ENCODE measurements around the gene DAPL1.

DNA sequence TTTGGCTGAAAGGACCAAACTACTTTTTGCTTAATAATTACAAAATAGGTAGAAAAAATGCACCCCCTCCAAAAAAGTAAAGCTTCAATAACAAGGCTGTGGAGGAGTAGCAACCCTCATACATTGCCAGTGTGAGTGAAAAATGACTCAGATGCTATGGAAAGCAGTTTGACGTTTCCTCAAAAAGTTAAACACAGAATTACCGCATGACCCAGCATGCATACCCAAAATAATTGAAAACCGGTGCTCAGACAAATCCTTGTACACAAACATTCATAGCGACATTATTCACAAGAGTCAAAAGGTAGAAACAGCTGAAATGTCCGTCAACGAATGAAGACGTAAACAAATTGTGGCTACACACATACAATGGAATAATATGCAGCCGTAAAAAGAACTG is 38.8 kb upstream of the DAPL1 start:
- TF ChIP-seq, protein P1, sequence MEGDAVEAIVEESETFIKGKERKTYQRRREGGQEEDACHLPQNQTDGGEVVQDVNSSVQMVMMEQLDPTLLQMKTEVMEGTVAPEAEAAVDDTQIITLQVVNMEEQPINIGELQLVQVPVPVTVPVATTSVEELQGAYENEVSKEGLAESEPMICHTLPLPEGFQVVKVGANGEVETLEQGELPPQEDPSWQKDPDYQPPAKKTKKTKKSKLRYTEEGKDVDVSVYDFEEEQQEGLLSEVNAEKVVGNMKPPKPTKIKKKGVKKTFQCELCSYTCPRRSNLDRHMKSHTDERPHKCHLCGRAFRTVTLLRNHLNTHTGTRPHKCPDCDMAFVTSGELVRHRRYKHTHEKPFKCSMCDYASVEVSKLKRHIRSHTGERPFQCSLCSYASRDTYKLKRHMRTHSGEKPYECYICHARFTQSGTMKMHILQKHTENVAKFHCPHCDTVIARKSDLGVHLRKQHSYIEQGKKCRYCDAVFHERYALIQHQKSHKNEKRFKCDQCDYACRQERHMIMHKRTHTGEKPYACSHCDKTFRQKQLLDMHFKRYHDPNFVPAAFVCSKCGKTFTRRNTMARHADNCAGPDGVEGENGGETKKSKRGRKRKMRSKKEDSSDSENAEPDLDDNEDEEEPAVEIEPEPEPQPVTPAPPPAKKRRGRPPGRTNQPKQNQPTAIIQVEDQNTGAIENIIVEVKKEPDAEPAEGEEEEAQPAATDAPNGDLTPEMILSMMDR (IDR thresholded peaks at IDR 0.05) = no peak
- no peak for TF ChIP-seq JUN (CRISPR knock-in tag; IDR thresholded peaks at IDR 0.05)
- TF ChIP-seq SP1 (CRISPR knock-in tag; conservative IDR thresholded peaks at IDR 0.05) = no peak
- no peak for TF ChIP-seq SMAD4 (CRISPR knock-in tag; IDR thresholded peaks at IDR 0.05)
- no peak for TF ChIP-seq ZBTB21 (CRISPR knock-in tag; IDR thresholded peaks at IDR 0.05; ENCODE audit: borderline replicate concordance)
- TF ChIP-seq CREB1 (CRISPR knock-in tag; IDR thresholded peaks at IDR 0.05) = no peak
- TF ChIP-seq ELF4 (CRISPR knock-in tag; IDR thresholded peaks at IDR 0.05; ENCODE audit: low read depth) = no peak
- TF ChIP-seq, protein P2, sequence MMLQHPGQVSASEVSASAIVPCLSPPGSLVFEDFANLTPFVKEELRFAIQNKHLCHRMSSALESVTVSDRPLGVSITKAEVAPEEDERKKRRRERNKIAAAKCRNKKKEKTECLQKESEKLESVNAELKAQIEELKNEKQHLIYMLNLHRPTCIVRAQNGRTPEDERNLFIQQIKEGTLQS (CRISPR knock-in tag; conservative IDR thresholded peaks at IDR 0.05) = no peak
- no peak for TF ChIP-seq NR2C2 (CRISPR knock-in tag; IDR thresholded peaks at IDR 0.05)
